ENCODE results near the gene PTGER4.

DNA sequence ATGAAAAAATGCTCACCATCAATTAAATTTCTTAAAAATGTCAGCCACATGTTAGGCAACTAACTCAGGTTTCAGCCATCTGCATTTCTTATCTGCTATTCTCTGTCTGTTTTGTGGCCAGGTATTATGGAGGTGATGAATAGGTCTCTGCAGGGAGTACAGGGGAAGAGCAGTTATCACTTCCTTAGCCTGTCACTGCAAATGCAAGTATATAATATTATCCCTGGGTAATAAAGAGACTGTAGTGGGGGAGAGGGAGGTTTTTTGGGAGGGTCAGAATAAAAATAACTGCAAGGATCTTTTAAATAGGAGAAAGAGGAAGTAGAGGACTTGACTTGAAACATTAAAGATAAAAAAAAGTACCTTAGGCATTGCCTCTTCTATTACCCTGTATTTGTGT is 49.6 kb upstream of the PTGER4 start:
- TF ChIP-seq, protein P1, sequence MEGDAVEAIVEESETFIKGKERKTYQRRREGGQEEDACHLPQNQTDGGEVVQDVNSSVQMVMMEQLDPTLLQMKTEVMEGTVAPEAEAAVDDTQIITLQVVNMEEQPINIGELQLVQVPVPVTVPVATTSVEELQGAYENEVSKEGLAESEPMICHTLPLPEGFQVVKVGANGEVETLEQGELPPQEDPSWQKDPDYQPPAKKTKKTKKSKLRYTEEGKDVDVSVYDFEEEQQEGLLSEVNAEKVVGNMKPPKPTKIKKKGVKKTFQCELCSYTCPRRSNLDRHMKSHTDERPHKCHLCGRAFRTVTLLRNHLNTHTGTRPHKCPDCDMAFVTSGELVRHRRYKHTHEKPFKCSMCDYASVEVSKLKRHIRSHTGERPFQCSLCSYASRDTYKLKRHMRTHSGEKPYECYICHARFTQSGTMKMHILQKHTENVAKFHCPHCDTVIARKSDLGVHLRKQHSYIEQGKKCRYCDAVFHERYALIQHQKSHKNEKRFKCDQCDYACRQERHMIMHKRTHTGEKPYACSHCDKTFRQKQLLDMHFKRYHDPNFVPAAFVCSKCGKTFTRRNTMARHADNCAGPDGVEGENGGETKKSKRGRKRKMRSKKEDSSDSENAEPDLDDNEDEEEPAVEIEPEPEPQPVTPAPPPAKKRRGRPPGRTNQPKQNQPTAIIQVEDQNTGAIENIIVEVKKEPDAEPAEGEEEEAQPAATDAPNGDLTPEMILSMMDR (IDR thresholded peaks at IDR 0.05): no peak
- no peak for TF ChIP-seq POLR2A (IDR thresholded peaks at IDR 0.05)
- no peak for TF ChIP-seq POLR2AphosphoS5 (IDR thresholded peaks at IDR 0.05)

All from gastroesophageal sphincter (tissue), 3 donors.